Effector CD8-positive, alpha-beta T cell (primary cell): ENCODE results near the gene XKR7.

Experiments used
- DNase-seq: peaks from one replicate; lab custom pipeline; 2025; lab: John Stamatoyannopoulos, UW

Gene XKR7

GRCh38 chr20:31977080-31977479, 9.1 kb downstream of the XKR7 start:
- DNase-seq, result no peak

- no peak for DNase-seq
These were observed 11.9 kb downstream of the XKR7 start for GRCh38 chr20:31979713-31980426.

DNA sequence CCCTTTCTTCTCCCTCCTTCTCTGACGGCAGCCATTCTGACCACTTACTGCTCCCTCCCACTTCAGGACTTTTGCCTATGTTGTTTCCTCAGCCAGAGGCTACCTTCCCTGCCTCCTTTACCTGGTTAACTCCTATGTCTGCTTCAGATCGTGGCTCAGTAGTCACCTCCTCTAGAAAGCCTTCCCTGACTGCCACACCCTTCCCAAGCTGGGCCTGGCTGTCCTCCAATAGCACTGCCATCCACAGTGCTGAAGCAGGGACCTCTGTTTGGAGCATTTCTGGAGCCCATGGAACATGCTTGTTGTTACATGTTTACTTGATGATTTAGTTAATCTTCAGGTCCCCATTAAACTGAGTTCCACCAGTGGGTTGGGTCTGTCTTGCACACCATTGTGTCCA, 13.8 kb downstream of the XKR7 start:
- DNase-seq, result no peak

DNA sequence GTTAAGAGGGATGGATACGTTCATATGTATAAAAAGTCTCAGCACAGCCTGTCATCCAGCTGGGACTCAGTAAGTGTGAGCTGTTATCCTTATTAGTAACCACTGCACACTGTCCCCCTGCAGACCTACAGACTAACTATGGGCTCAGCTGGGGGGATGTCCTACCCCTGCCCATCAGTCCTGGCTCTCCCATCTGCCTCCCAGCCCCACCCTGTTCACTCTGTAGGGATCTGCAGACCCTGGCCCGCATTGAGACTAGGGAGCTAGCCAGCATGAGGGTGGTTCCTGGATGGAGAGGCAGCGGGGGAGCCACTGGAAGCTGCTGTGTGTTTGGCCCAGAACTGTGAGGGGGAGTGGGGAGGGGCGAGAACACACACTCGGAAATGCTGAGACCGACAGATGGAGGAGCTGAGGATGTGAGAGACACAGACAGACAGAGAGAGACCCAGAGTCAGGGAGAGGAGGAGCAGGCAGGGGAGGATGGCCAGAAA, 17.1 kb downstream of the XKR7 start:
- DNase-seq, result no peak

DNA sequence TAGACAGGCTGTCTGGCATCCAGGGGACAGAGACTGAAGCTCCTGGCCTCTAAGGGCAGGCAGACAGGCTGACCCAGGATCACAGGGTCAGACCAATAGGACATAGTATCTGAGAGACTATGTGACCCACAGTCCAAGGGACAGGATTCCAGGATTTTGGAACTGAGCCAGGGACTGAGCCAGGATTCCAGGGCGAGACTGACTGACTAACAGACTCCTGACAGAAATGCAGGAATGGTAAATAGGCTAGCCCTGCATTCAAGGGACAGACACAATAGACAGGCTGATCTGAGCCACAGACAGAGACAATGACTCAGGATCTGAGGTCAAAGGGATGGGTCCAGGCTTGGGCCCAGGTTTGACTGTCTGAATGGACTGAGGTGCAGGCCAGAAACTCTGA, 19.8 kb downstream of the XKR7 start:
- no peak for DNase-seq

DNA sequence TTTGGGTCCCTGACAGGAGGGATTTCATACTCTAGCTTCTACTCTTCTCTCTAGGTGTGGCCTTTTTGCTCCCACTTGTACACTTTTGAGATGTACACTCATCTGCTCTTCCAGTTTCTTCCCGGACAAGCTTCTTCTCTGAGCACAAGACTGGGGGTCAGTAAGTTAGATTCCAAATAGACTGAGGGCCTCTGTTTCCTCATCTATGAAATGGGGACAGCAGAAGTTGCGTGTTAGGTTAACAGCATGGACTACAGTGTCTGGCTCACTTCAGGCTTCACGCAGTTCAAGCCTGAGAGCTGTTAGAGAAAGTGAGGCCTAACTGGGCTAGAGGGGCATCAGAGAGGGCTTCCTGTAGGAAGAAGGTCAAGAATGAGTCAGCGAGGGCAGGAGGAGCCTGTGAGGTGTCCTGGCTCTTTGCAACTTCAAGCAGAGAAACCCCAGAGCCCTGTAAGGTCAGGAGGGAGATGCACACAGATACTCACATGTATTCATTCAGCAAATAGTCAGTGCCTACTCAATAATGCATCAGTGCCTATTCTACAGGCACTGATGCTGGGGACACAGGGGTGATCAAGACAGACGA, 20.6 kb downstream of the XKR7 start:
- DNase-seq, result no peak

GRCh38 chr20:31989030-31989645, 21.2 kb downstream of the XKR7 start:
- no peak for DNase-seq

DNA sequence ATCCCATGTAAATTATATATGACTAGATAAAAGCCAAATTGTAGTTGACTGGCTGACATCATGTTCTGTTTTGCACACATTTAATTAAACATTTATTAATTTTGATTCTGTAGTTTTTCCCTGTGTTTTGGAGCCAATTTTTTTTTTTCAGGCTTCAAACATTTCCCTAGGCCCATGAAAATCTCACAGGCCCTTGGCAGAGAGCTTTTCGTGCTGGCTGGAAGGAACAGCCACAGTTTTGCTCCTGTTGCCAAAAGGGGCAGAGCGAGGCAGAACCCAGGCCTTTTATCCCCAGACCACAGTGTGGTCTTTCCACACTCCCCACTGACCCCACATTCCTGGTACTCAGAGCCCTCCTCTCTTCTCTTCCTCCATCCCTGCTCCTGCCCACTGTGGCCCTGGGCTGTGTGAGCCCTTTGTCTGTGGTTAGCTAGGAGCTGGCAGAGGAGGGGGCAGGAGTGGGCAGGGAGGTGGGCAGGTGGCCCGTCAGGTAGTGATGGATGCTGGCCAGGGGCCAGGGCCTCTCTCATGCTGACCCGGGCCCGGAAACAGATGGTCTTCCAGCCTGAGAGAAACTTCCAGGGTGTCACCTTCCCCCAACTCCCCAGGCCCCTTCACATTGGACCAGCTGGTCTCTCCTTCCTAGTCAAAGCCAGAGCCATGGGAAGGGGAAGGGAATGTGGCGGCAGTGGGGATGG, 22.8 kb downstream of the XKR7 start:
- no peak for DNase-seq

DNA sequence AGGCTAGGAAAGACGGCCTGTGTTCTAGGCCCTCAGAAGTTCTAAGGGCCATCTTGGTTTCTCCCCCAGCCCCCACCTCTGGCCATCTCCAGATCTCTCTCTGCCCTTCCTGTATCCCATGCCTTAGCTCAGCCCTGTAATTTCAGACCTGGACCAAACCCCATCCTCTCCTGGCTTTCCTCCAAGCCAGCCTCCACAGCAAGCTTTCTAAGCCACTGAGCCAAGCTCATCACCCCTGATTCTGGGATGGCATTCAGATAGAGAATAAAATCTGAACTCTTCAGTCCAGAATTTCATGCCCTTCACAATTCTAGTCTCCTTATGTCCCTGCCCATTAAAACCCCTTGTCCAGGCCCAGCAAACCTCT, 23.4 kb downstream of the XKR7 start:
- no peak for DNase-seq

DNA sequence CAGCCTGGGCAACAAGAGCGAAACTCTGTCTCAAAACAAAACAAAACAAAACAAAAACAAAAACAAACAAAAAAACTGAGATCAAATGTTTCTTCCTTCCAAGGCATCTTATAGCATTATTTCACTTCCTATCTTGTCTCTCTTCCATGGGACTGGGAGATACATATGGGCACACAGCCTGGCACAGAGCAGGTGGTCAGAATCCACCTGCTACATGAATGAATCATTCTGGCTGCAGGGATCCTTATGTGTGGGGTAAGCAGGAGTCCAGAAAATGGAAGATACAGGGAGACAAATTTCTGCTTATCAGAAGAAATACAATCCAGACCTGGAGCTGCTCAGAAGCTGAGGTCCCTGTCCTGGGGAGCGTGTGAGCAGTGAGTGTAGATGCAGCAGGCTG, 24.1 kb downstream of the XKR7 start:
- DNase-seq, result no peak

DNA sequence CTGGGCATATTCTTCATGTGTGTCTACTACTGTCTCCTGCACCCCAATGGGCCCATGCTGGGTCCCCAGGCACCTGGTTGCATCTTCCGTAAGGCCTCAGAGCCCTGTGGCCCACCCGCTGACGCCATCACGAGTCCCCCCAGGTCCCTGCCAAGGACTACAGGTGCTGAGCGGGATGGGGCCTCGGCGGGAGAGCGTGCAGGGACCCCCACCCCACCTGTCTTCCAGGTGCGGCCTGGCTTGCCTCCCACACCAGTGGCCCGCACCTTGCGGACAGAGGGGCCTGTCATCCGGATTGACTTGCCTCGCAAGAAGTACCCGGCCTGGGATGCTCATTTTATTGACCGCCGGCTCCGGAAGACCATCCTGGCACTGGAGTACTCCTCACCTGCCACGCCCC, 29.0 kb downstream of the XKR7 start:
- no peak for DNase-seq

- DNase-seq, result no peak
These were observed 30.3 kb downstream of the XKR7 start for GRCh38 chr20:31998246-31998645.

- no peak for DNase-seq
These were observed 35.4 kb downstream of the XKR7 start for GRCh38 chr20:32003325-32003724.

GRCh38 chr20:32004963-32005362, 37.0 kb downstream of the XKR7 start:
- no peak for DNase-seq

DNA sequence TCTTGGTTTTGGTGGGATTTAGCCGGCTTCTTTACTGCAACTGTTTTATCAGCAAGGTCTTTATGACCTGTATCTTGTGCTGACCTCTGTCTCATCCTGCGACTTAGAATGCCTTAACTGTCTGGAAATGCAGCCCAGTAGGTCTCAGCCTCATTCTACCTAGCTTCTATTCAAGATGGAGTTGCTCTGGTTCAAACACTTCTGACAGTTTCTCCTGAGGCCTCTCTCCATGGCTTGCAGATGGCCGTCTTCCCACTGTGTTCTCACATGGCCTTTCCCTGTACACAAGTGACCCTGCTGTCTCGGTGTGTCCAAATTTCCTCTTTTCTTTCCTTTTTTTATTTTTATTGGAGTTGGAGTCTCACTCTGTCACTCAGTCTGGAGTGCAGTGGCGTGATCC, 38.1 kb downstream of the XKR7 start:
- DNase-seq, result no peak

DNA sequence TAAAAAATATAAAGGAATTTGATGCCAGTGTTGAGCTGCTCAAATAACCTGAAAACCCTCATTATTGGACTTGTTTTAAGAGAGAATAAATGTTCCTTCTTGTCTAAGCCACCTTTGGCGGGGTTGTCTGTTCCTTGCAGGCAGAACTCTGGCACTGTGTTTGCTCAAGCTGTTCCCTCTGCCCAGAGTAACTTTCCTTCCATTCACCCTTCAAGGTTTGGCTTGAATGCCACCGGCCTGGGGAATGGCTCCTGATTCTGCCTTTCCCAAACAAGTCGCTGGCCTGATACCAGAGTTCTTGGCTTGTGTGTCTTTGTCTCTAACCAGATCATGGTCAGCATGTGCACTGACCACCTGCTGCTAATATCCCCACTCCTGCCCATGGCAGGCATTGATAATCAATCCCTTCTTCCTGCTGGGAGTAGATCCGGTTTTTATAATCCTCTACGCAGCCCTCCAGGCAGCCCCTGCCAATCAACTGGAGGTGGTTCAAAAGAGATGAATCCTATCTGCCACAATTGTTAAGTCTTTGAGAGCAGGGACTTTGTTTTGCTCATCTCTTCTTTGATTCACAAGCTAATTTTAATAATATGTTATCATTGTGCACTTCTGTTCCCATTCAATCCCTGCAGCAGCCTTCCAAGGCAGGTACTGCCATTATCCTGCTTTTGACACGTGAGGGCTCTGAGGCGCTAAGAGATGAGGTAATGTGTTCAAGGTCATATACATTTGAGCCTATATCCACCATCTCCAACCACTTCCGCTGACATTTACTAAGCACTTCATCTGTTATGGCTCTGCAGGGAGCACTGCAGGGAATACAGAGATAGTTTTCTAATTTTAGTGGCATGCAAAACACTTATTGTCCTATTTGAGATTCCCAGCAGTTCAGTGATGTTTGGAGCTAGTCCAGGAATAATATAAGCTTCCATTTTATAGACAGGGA, 39.2 kb downstream of the XKR7 start:
- no peak for DNase-seq

DNA sequence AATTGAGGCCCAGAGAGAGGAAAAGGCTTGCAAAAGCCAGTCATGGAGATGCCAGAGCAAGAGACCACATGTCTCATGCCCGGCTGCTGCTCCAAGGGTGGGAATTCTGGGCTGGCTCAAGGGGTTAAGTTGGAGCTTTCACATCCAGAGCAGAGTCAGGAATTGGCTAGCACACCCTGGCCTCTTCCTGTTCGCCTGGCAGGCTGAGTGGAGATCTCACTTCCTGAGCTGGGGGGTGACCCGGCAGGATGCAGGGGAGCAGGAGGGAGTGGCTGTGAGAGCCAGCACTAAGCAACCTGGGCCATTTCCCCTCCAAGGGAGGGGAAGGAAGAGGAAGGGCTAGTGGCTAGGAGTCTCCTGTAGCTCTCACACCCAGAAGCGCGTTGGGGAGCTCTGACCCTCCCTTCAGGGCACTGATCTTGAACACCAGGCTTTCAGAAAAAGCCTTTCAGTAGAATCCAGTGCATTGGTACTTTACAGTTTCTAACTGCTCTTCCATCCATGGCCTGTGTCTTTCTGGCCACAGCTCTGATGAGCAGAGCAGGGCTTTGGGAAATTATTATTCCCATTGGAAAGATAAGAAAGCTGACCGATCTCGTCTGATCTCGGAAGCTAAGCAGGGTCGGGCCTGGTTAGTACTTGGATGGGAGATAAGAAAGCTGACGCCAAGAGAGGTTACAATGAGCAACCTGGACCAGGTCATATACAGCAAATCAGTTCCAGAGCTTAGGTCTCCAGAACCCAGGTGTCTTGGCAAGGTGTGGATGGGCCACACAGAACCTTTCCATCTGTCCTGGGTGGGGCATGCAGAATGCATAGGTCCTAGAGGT, 40.1 kb downstream of the XKR7 start:
- DNase-seq, result no peak

- no peak for DNase-seq
These were observed 41.6 kb downstream of the XKR7 start for GRCh38 chr20:32009564-32009963.

DNA sequence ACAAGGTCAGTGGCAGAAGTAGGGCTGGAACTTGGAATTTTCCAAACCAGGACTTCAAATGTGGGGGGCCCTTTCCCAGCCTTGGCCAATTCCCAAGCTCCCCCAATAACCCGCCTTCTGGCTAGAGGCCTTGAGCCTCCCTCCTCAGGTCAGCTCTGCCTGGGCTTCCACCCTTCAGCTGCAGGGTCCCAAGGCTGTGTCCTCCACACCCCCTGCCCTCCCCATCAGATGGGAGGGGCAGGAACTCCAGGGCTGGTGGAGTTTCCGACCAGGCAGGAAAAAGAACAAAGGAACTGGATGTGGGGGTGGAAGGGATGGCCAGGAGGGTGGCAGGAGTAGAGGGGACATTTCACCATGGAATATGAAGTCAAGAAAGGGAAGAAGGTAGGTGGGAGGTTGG, 42.1 kb downstream of the XKR7 start, which contains the start of gene CCM2L:
Gene CCM2L (plus strand): TSS at position 338 of the 400 bp plus-strand sequence. CDS start 17 bp downstream, at position 355.
- no peak for DNase-seq

- no peak for DNase-seq
These were observed 42.7 kb downstream of the XKR7 start for GRCh38 chr20:32010666-32011065.
